NCI-H1105 treated with DMSO at 0.1 percent for 48 hours (cell line): ENCODE measurements around the gene CCDC88C.
"Not testable (repeated sequence)": the region's sequence is repeated elsewhere in the genome, so short reads cannot be mapped to it uniquely, and the experiment has no call there.

Source experiments
- DNase-seq: peaks from one replicate; lab custom pipeline; 2025; lab: John Stamatoyannopoulos, UW

The CCDC88C gene

GRCh38 chr14:91243074-91243471 lies 174.5 kb downstream of the CCDC88C start:
- no peak for DNase-seq

GRCh38 chr14:91242635-91243034 lies 175.0 kb downstream of the CCDC88C start:
- no peak for DNase-seq

- DNase-seq, result no peak
Observed at GRCh38 chr14:91241863-91242262, 175.8 kb downstream of the CCDC88C start.

GRCh38 chr14:91238661-91239060 lies 179.0 kb downstream of the CCDC88C start:
- no peak for DNase-seq

GRCh38 chr14:91238085-91238484 lies 179.5 kb downstream of the CCDC88C start:
- DNase-seq, result no peak

- DNase-seq, result no peak
Observed at GRCh38 chr14:91237219-91237618, 180.4 kb downstream of the CCDC88C start.

GRCh38 chr14:91235841-91236240 lies 181.8 kb downstream of the CCDC88C start:
- no peak for DNase-seq

GRCh38 chr14:91234791-91235114 lies 182.9 kb downstream of the CCDC88C start:
- no peak for DNase-seq

GRCh38 chr14:91233936-91234790 lies 183.5 kb downstream of the CCDC88C start:
- no peak for DNase-seq

GRCh38 chr14:91232603-91233002 lies 185.0 kb downstream of the CCDC88C start:
- DNase-seq, result no peak

GRCh38 chr14:91232052-91232451 lies 185.6 kb downstream of the CCDC88C start:
- DNase-seq, result no peak

GRCh38 chr14:91231446-91231845 lies 186.2 kb downstream of the CCDC88C start:
- no peak for DNase-seq

- DNase-seq, result no peak
Observed at GRCh38 chr14:91230397-91231035, 187.1 kb downstream of the CCDC88C start.

GRCh38 chr14:91229743-91230200 lies 187.8 kb downstream of the CCDC88C start:
- no peak for DNase-seq

- no peak for DNase-seq
Observed at GRCh38 chr14:91229005-91229382, 188.6 kb downstream of the CCDC88C start.

- DNase-seq, result no peak
Observed at GRCh38 chr14:91228112-91229004, 189.3 kb downstream of the CCDC88C start.

- no peak for DNase-seq
Observed at GRCh38 chr14:91227183-91227628, 190.4 kb downstream of the CCDC88C start.

- DNase-seq, result not testable (repeated sequence)
Observed at GRCh38 chr14:91226360-91226759, 191.3 kb downstream of the CCDC88C start.

GRCh38 chr14:91225025-91225424 lies 192.6 kb downstream of the CCDC88C start:
- DNase-seq, result no peak

- DNase-seq, result no peak
Observed at GRCh38 chr14:91223028-91223783, 194.4 kb downstream of the CCDC88C start.
